Activated effector memory CD4-positive, alpha-beta T cell treated with Interleukin-2 at 50 U/mL for 16 hours (primary cell): ENCODE results near the gene UMODL1.

Experiments used
- DNase-seq: peaks from one replicate; pipeline ENCODE4 v3.0.0-alpha.2; 2020

The UMODL1 gene

DNA sequence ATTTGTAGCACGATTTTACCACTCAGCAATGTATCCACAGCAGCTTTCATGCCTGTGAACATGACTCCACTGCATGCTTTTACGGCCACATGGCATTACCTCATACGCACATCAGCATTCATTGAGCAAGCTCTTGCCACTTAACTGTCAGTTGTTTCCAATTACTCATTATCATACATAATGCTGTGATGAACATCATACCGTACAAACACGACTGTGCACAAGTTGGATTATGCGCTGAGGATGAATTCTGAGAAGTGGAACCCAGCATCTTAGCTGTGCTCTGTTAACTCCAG, 9.6 kb downstream of the UMODL1 start:
- DNase-seq = no peak

DNA sequence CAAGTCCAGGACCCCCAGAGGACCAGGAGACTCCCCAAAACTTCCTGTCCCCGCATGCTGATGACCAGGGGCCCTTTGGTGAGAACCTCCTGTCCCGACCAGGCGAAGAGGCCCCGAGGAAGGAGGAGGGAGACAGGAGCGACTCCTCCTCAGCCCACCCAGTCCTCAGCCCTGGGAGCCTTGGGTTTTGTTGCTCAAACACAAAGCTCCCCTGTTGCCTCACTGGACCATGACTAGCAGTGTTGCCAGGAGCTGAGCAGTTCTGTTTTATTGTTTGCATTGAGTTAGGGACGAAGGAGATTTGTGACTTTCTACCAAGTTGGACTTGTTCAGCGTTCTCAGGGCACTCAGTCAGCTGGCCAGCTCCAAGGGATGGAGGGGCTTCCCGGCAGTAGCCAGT, 10.0 kb downstream of the UMODL1 start:
- DNase-seq = no peak

DNA sequence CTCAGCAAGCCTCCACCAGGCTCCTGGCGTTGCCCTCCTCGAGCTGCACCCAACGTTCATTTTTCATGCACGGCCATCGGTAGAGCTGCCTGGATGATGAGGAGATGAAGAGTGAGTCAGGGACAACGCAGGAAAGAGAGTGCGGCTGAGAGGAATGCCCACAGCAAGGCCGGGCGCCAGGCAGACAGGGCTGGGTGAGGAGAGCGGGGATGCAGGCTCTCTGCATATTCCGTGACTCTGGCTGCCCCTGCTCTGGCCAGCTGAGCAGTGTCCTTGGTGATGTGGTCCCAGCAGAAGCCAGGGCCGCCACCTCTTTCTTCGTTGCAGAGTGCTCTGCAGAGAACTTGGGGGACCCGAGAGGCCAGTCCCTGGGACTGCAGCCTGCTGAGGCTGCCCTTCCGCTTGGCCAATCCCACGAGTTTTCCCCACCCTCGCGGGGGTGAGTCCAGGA, 10.8 kb downstream of the UMODL1 start:
- no peak for DNase-seq

DNA sequence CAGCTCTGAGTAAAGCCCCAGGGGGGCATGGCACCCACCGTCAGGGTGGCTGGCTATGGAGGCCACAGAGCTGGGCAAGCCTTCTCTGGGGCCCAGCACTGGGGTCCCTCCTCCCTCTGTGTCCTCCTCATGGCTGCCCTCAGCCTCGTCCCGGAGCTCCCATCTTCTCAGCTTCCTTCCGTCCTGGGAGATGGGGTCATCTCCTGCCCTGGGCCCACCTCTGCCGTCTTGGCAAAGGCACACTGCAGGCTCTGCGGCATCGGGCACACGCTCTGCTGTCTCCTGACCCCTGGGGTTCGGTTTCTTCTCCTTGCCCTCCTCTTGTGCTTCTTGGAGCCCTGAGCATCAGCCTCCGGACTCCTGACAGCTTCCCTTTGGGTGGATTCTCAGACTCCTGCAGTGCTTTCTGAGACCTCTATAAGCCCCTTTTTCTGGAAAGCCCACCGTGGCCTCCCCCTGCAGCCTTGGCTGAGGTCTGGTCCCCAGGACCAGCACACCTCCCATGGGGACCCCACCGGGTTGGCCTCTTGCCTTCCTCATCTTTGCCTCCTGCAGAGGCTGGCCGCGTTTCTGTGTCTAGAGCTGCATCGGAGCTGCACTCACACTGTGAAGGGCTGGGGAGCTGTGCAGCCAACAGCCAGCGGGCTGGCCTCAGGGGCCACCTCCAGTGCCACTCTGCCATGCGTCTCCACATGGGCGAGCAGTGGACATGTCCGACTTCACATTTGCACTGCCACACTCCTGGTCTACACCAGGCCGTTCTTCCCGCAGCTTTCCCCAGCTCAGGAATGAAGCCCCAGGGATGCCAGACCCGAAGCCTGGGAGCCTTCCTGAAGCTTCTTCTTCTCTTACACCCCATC, 11.6 kb downstream of the UMODL1 start:
- no peak for DNase-seq

DNA sequence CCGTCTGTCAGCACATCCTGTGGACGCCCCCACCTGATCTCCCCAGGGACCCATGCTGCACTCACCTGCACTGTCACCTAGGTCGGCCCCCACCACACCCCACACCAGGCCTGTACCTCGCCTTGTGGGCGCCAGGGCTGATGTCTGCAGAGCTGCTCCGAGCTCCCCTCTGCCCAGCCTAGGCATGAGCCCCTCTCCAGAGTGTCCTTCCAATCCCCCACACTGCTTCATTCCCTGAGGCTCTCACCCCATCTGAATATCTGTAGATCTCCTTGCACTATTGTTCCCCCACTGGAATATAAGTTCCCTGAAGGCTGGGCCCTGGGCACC, 12.2 kb downstream of the UMODL1 start:
- DNase-seq = no peak

DNA sequence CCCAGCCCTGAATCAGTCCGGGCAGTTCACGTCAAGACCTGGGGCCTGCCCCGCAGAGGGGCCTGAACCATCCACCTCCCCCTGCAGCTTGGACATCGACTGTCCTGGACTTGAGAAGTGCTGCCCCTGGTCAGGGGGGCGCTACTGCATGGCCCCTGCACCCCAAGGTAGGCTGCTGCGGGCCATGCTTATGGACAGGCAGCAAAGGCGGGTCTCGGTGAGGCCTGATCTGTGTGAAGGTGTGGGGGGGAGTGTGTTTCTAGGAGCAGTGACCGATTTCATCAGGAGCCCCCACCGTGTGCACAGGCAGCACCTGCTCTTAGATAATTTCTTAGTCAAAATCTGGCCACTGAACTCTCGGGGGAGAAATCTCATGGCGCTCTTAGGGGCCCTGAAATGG, 13.0 kb downstream of the UMODL1 start:
- no peak for DNase-seq

DNA sequence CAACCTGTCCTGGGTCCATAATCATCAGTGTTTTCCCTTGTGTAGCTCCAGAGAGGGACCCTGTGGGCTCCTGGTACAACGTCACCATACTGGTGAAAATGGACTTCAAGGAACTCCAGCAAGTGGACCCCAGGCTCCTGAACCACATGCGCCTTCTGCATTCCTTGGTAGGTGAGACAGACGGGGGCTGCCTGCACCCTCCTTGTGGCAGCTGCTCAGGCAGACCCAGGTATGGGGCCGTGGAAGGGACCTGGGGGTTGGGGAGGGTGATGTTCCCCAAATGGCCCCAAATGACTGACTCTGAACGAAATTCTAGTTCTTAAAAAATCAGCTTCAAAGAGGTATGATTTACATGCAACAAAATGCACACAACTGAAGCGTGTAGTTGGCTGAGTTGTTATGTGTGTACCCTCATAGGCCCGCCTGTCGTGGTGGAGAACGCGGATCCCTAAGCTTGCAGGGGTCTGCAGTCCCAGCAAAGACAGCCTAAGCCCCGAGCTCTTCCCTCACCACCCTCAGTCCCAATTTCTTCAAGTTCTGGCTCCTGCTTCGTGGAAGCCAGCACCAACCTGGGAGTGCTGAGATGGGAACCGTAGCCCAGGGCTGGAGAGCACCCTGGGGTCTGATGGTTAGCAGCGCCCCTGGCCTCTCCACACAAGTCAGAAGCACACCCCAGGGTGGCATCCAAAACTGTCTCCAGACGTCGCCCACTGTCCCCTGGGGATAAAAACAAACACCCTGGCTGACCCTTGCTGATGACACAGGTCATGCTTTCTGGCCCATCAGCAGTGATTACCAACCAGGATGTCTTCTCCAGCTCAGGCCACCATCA, 14.3 kb downstream of the UMODL1 start:
- no peak for DNase-seq

DNA sequence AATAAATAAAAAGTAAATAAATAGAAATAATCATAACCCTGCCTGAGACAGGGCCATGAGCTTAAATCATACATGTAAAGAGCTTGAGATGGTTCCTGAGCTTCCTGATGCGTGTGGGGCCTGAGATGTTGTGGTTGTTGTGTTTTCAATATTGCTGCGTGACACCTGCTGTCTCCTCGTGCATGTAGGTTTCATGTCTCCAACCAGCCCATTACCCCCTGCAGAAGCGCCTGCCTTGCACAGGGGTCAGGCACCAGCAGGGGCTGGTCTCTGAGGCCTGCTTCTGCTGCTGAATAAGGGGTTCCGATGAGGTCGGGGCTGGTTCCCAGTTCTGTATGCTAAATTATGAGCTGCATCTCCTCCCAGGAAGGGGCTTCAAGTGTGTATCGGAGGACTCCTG, 15.9 kb downstream of the UMODL1 start:
- DNase-seq = no peak

DNA sequence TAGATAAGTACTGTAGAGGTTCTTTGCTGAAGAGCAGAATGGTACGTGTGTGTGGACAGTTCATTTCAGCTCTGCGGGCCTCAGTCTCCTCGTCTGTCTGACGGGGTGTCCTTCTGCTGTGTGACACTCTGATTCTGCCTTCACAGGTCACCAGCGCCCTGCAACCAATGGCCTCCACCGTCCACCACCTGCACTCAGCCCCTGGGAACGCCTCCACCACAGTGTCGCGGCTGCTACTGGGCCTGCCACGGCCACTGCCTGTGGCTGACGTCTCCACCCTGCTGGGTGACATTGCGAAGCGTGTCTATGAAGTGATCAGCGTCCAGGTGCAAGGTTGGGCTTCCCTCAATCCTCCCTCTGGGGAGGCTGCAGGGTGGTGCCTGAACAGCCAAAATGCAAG, 17.0 kb downstream of the UMODL1 start:
- no peak for DNase-seq

DNA sequence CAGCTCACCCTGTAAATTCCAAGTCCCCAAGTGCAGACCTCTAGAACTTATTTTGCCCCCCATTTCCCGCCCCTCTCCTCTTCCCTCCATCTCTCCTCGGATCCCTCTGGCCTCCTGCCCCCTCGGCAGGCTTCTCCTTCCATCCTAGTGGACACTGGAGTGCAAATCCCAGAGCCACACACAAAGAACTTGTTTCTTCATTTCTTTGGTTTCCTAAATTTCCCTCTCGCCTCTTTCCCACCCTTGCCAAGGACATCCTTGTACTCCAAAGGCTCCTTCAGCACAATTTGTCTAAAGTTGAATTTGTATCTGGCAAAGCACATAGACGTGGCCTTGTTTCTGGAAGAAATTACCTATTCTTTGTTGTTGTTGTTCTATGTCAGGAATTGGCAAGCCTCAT, 17.5 kb downstream of the UMODL1 start:
- DNase-seq = no peak

DNA sequence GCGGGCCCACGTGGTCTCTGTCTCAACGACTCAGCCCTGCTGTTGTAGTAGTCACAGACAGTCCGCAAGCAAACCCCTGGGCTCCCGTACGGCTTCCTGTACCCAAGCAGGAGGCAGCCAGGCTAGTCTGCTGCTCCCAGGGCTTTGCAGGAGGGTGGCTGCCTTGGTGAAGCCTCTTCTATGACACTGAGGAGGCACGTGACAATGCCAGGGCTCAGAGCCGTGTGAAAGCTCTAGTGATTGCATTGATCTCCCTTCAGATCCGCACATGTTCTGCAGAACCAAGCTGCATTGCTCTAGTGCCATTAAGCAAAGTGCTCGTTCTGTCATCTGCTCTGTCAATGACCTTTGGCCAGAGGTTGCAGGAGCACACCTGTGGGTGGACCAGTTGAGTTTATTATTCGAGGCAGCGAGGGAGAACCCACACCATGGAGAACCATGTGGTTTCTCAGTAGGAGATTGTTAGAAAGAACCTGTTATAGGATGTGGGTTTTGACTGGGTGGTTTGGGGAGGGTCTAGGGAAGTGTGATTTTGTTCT, 18.0 kb downstream of the UMODL1 start:
- no peak for DNase-seq

DNA sequence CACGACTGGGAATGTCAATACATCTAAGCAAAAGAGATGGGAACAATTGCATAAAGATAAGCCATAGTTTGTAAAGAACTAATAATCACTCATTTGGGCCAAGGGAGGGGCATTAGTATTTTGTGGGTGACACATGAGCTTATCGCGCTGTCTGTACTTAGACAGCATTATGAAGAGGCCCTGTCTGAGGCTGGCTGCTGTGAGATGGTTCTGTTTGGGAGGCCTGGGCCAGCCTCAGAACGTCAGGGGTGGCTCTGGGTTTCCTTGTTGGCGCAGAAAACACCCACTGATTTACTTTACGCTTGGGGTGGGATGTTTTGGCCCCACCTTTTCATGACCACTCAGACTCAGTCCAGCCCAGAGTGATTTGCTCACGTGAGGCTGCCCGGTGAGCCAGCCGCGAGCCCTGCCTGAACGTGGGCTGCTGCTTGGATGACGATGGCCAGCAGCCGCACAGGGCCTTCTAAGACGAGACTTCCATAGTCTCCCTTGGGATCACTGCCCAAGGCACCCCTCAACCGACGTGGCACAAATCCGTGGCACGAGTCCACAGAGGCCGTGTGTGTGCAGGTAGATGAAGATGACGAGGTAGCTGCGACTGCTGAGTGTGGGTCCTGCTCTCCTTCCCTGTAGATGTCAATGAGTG, 18.7 kb downstream of the UMODL1 start:
- DNase-seq = no peak

DNA sequence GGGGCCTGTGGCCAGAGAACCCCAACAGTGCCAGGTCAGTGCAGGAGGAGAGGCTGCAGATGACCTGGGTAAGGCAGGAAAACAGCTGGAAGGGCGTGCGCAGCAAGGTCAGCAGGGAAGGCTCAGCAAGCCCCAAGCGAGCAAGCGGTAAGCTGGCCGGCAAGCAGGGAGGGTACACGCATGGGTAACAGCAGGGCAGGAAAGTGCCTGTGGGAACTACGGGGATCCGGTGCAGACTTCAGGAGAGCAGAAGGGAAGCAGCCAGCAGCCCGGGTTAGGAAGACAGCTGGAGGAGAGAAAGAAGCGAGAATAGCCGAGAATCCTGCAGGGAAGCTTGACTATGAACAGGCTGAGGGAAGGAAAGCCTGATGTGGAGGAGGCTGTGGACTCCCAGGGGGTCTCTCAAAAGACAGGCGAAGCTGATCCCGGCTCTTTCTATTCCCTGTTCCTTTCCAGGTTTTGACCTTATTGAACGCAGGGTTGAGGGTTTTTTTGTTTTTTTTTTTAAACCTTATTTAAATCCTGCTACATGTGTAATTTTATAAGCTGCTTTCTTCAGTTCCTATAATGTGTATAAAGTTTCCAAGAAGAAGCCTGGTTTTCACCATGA, 20.9 kb downstream of the UMODL1 start:
- DNase-seq = no peak

DNA sequence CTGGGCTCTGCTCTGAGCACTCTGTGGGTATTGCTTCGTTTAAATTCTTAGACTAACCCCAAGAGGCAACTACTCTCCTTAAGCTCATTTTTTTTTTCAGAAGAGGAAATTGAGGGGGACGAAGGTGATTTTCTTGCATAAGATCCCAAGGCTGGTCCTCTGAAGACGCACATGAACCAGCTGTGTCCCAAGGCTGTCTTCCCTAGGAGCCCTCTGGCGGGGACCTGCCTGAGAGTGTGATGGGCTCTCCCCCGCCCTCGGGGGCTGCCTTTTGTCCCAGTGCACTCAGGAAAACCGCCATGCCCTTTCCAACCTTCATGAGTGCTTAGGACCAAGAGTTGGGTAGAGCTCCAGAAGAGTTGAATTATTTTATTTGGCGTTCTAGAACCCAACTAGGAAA, 21.7 kb downstream of the UMODL1 start:
- DNase-seq = no peak

DNA sequence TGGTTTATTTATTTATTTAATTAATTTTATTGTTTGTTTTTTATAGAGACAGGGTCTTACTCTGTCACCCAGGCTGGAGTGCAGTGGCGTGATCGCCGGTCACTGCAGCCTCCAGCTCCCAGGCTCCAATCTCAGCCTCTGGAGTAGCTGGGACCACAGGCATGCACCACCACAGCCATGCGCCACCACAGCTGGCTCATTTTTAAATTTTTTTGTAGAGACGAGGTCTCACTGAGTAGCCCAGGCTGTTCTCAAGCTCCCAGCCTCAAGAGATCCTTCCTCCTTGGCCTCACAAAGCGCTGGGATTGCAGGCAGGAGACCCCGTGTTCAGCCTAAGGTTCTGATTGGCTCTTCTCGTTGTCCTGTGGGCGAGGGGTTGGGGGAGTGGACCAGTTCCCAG, 22.1 kb downstream of the UMODL1 start:
- DNase-seq = no peak

DNA sequence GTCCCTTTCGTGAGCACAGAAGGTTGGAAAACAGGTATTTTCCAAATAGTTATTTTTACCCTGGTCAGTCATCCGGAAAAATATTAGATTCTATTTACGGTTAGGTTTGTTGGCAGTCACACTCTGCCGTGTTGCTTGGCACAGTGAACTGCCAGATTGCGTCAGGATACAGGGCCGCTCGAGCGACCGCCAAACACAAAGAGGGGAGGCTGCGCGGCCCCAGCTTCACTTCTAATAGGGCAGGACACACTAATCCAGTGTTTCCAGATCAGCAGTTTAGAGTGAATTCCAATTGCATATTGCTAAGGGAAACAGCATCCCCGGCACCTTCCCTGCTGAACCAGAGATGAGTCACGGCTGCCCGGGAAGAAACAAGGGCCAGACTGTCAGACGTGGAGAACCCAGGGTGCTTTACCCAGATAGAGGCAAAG, 22.9 kb downstream of the UMODL1 start:
- DNase-seq = no peak

DNA sequence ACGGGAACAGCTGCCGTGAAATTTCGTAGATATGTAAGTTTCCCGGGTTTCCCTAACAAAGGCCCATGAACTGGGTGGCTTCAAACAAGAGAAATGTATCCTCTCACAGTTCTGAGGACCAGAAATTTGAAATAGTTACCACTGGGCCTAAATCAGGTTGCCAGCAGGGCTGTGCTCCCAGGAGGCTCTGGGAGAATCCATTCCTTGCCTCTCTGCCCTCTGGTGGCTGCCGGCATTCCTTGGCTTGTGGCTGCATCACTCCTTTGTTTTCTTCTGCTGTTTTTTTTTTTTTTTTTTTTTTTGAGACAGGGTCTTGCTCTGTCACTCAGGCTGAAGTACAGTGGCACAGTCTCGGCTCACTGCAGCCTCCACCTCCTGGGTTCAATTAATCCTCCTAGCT, 23.7 kb downstream of the UMODL1 start:
- no peak for DNase-seq

DNA sequence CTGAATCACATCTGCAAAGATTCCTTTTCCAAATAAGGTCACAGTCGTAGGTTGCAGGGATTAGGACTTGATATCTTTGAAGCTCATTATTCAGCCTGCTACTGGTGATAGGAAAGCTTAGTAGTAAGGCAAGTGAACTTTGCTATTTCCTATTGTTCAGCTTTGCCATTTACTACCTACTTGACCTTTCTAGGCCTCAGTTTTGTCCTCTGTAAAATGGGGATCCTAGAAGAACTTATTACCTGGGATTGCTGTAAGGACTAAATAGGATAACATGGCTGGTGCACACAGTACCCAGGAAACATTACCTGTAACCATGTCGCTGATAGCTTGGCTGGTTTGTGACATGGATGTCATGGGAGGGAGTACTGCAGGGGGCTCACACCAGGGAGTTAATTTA, 24.5 kb downstream of the UMODL1 start:
- no peak for DNase-seq

DNA sequence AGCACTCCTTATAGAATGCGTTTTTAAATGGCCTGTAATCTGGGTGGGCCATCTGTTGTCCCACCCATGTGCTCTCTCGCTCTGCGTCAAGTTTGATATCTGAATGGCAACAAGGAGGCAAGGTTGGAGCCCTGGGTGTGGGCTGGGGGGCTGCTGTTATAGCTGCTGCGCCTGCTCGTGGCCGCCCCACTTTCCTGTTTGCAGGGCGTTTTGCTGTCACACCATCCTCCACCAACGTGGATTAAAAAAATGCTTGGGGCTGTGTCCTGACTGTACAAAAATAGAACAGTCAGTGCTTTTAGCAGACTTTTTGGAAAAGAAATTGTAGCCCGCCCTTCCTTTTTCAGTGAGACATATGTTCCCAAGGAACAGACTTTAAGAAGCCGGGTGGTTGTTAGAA, 25.4 kb downstream of the UMODL1 start:
- no peak for DNase-seq

DNA sequence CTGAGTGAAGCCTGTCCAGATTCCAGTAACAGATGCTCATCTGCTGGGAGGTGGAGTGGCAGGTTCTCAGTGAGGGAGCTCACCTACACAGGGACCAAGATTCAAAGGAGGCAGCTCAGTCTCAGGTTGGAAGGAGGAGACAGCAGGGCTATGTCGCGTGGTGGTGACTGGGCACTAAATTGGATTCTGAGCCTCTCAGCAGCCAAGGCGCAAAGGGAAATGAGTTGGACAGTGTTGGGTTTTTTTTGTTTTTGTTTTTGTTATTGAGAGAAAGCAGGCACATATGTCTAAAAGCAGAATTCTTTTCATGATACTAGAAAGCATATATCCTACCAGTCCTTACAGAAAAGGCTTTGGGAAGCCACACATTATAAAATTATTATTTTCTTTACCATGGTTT, 26.2 kb downstream of the UMODL1 start:
- DNase-seq = no peak

DNA sequence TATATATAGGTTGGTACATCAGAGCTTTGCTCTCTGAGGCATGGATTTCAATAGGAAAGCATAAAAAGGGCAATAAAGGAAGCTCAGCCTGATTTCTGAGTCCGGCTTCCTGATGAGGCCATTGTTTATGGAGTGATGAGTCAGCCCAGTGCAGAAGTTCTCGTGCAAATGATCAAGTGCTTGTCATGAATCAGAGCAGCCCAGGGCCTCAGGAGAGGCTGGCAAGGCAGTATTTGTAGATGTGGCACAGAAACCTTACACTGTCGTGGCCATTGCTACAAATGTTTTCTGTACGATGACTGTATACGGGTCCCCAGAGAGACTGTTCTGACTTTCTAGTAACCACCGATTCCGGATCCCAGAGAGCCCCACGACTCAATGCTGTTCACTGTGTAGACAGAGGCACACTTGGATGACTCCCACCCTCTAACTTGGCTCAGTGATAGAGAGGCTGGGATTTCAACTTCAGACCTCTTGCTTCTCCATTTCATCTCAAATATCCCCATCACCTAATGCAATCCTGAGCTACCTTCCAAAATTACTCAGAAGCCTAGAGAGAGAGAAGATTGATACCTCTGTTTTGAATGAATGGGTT, 26.8 kb downstream of the UMODL1 start:
- DNase-seq = no peak

DNA sequence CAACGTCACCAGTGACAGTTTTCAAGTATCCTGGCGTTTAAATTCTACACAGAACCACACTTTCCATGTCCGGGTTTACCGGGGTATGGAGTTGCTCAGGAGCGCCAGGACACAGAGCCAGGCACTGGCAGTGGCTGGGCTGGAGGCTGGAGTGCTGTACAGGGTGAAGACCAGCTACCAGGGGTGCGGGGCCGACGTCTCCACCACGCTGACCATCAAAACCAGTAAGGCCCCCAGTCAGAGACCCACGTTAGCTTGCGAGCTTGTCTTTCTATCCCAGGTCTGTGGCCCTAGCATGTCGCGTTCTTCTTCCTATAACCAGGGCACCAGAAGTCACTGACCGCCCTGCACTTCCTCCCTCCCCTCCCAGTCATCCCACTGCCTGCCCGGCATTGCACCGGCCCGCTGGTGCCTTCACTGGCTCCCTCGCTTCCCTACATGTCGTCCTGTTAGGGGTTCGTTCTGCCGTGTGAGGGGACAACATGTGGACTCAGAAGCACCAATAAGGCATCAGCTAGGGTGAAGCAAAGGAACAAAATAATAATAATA, 27.9 kb downstream of the UMODL1 start:
- no peak for DNase-seq

DNA sequence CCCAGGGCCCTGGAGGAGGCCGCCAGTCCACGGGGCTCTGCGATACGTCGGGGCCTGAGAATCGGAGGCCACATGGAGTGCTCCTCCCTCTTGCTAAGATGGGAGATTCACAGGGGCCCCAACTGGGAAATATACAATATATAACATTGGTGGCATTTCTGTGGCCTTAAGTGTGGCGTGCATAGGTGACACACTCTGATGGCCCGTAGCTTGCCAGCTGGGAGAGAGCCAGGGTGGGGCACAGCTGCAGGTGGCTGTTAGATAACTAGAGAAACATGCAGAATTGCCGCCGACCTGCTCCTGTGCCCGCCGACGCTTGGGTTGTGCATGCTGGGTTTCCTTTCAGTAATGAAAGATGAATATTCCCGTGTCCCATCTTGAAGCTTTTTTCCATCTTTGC, 30.1 kb downstream of the UMODL1 start:
- no peak for DNase-seq
